HepG2 (cell line): ENCODE measurements around the gene TESK1. TPM values are rescaled to one million over a fixed set of nuclear protein-coding genes. Genes with fewer than 3 reads are reported as not detected.

ENCODE experiments used
- ATAC-seq: fragments of 200-7000 bp; cut with Tn5 transposase; 3 replicates; pipeline ENCODE4 v1.9.1; 2020; ENCODE audit warnings: mild to moderate bottlenecking, moderate library complexity
- BruUV-seq: library from RNA; stranded (reverse); fragments of 400-500 nt; replicated peaks from 2 replicates; lab custom pipeline; 2021; lab: Mats Ljungman, UMichigan
- CTCF ChIA-PET: fragments of 300-600 bp; formaldehyde crosslinking; extraction: SDS; loops from one replicate; lab custom pipeline; 2021; ENCODE audit warnings: low total read pairs, inconsistent platforms, low intra/inter-chr PET ratio; lab: Yijun Ruan, JAX
- POLR2A ChIA-PET: fragments of 350-600 bp; sonication (Branson Sonifier 250); formaldehyde crosslinking; loops from one replicate; lab custom pipeline; 2020; ENCODE audit warnings: antibody characterized with exemption, inconsistent platforms; lab: Yijun Ruan, JAX
- DNase-seq: peaks from one replicate; pipeline ENCODE4 v3.0.0-alpha.2; 2015; ENCODE audit warnings: low spot score
- FAIRE-seq: peaks from 3 replicates; lab custom pipeline; 2011; peaks lifted over from hg19 to GRCh38; lab: Jason Lieb, UNC
- H2AFZ ChIP-seq: one replicate; pipeline ENCODE4 v1.6.1; 2011; ENCODE audit warnings: low read length, inconsistent platforms
- H3K27ac ChIP-seq: fragments of 300-600 bp; 3 replicates; pipeline ENCODE4 v1.8.0; 2011; ENCODE audit warnings: mixed run types, mild to moderate bottlenecking, mixed read lengths, low read length, inconsistent platforms; ENCODE audit not compliant: insufficient read depth; ENCODE audit errors: extremely low read length
- H3K27me3 ChIP-seq, 2 experiments: fragments of 200-600 bp in 1 of 2; 2 replicates in 1 of 2; 3 replicates in 1 of 2; pipeline versions ENCODE4 v1.6.0 to v1.8.0; 2011; ENCODE audit warnings: low read length in 2 of 2, mild to moderate bottlenecking in 2 of 2, moderate library complexity in 2 of 2, inconsistent platforms in 1 of 2; ENCODE audit not compliant: insufficient read depth in 2 of 2, control insufficient read depth in 1 of 2
- H3K36me3 ChIP-seq, 2 experiments: fragments of 200-600 bp in 1 of 2; replicated peaks in 1 of 2; 2 replicates in 1 of 2; 3 replicates in 1 of 2; pipeline versions ENCODE4 v1.5.1 to v1.8.0; 2011; ENCODE audit warnings: low read length in 2 of 2, inconsistent platforms in 1 of 2; ENCODE audit not compliant: insufficient read depth in 2 of 2, control insufficient read depth in 1 of 2
- H3K4me1 ChIP-seq: 2 replicates; pipeline ENCODE4 v1.5.1; 2012; ENCODE audit warnings: low read length, inconsistent platforms; ENCODE audit not compliant: insufficient read depth
- H3K4me2 ChIP-seq: 2 replicates; pipeline ENCODE4 v1.6.0; 2011; ENCODE audit warnings: low read depth, low read length, inconsistent platforms
- H3K4me3 ChIP-seq, 3 experiments: fragments of 200-600 bp in 1 of 3; sonication (generic), shearing (Covaris generic) in 1 of 3; replicated peaks in 1 of 3; 2 replicates each; pipeline ENCODE4 v1.5.1; 2011 to 2016; ENCODE audit warnings: low read length in 3 of 3, inconsistent platforms in 2 of 3, low read depth in 2 of 3, mild to moderate bottlenecking in 2 of 3, control low read depth in 1 of 3, mixed read lengths in 1 of 3; ENCODE audit not compliant: insufficient read depth in 1 of 3
- H3K79me2 ChIP-seq: one replicate; pipeline ENCODE4 v1.6.1; 2011; ENCODE audit warnings: low read length, inconsistent platforms; ENCODE audit not compliant: insufficient read depth
- H3K9ac ChIP-seq: 2 replicates; pipeline ENCODE4 v1.6.0; 2011; ENCODE audit warnings: mild to moderate bottlenecking, low read depth, low read length, inconsistent platforms; ENCODE audit not compliant: insufficient read depth
- H3K9me3 ChIP-seq: 2 replicates; pipeline ENCODE4 v1.5.1; 2012; ENCODE audit warnings: mild to moderate bottlenecking, low read length
- H4K20me1 ChIP-seq: 2 replicates; pipeline ENCODE4 v1.6.0; 2011; ENCODE audit warnings: inconsistent platforms, mild to moderate bottlenecking, low read length, moderate library complexity; ENCODE audit not compliant: insufficient read depth
- AHR ChIP-seq: IDR thresholded peaks from 2 replicates; pipeline ENCODE4 v1.6.1; 2018; ENCODE audit warnings: missing genetic modification reagents, missing compliant biosample characterization
- AKAP8 ChIP-seq: sonication (generic); formaldehyde crosslinking; IDR thresholded peaks from 2 replicates; pipeline ENCODE4 v1.5.1; 2020; ENCODE audit warnings: mild to moderate bottlenecking, missing genetic modification reagents
- ELK4 ChIP-seq: sonication (generic); formaldehyde crosslinking; IDR thresholded peaks from 2 replicates; pipeline ENCODE4 v1.9.0; 2021; ENCODE audit warnings: missing genetic modification reagents, borderline replicate concordance
- HIVEP1 ChIP-seq: sonication (generic); formaldehyde crosslinking; IDR thresholded peaks from 2 replicates; pipeline ENCODE4 v1.4.0; 2020; ENCODE audit warnings: mild to moderate bottlenecking, missing genetic modification reagents
- IKZF4 ChIP-seq: sonication (generic); formaldehyde crosslinking; IDR thresholded peaks from 2 replicates; pipeline ENCODE4 v1.5.1; 2020; ENCODE audit warnings: borderline replicate concordance, mild to moderate bottlenecking, low read depth, missing genetic modification reagents; ENCODE audit errors: not compliant biosample characterization
- MEIS2 ChIP-seq: sonication (generic); formaldehyde crosslinking; IDR thresholded peaks from 2 replicates; pipeline ENCODE4 v1.9.0; 2021; ENCODE audit warnings: mild to moderate bottlenecking, missing genetic modification reagents
- MZF1 ChIP-seq: sonication (generic); formaldehyde crosslinking; IDR thresholded peaks from 2 replicates; pipeline ENCODE4 v1.8.1; 2023; ENCODE audit warnings: mild to moderate bottlenecking, missing genetic modification reagents, borderline replicate concordance
- NR2F1 ChIP-seq, 2 experiments: fragments of 450-650 bp in 1 of 2; formaldehyde crosslinking in 1 of 2; IDR thresholded peaks; 2 replicates each; pipeline versions ENCODE4 v1.5.0 to v1.6.1; 2016 to 2020; ENCODE audit warnings: mild to moderate bottlenecking in 1 of 2, missing compliant biosample characterization in 1 of 2, missing genetic modification reagents in 1 of 2, moderate library complexity in 1 of 2
- PHF5A ChIP-seq: IDR thresholded peaks from one replicate; pipeline ENCODE4 v1.6.1; 2018; ENCODE audit warnings: low read depth, missing genetic modification reagents; ENCODE audit not compliant: unreplicated experiment
- PHF8 ChIP-seq: sonication (generic); formaldehyde crosslinking; IDR thresholded peaks from 2 replicates; pipeline ENCODE4 v1.5.0; 2020; ENCODE audit warnings: missing genetic modification reagents
- REPIN1 ChIP-seq: sonication (generic); formaldehyde crosslinking; IDR thresholded peaks from 2 replicates; pipeline ENCODE4 v1.8.0; 2022; ENCODE audit warnings: missing genetic modification reagents, low read depth, mild to moderate bottlenecking, borderline replicate concordance
- RFX3 ChIP-seq: IDR thresholded peaks from 2 replicates; pipeline ENCODE4 v1.6.1; 2016; ENCODE audit warnings: missing biosample characterization, missing genetic modification reagents
- RXRB ChIP-seq: IDR thresholded peaks from 2 replicates; pipeline ENCODE4 v1.6.1; 2016; ENCODE audit warnings: borderline replicate concordance, missing genetic modification reagents, missing compliant biosample characterization
- SP140L ChIP-seq: sonication (generic); formaldehyde crosslinking; IDR thresholded peaks from 2 replicates; pipeline ENCODE4 v1.4.0; 2020; ENCODE audit warnings: missing genetic modification reagents, borderline replicate concordance
- ZNF367 ChIP-seq: sonication (generic); formaldehyde crosslinking; IDR thresholded peaks from 2 replicates; pipeline ENCODE4 v1.4.0; 2020; ENCODE audit warnings: missing genetic modification reagents, borderline replicate concordance
- ZNF678 ChIP-seq: sonication (generic); formaldehyde crosslinking; IDR thresholded peaks from 2 replicates; pipeline ENCODE4 v1.4.0; 2020; ENCODE audit warnings: mild to moderate bottlenecking, missing genetic modification reagents
- ZNF75D ChIP-seq: sonication (generic); formaldehyde crosslinking; IDR thresholded peaks from 2 replicates; pipeline ENCODE4 v1.8.1; 2023; ENCODE audit warnings: missing genetic modification reagents, mild to moderate bottlenecking, borderline replicate concordance
- ZNF781 ChIP-seq: sonication (generic); formaldehyde crosslinking; IDR thresholded peaks from 2 replicates; pipeline ENCODE4 v1.5.1; 2020; ENCODE audit warnings: borderline replicate concordance, mild to moderate bottlenecking, missing genetic modification reagents; ENCODE audit errors: not compliant biosample characterization
- WGBS: methylation state at CpG from one replicate; pipeline ENCODE4 v1.1.6; 2017; ENCODE audit warnings: low lambda C conversion rate; 5-methylcytosine and 5-hydroxymethylcytosine counted together
- in situ Hi-C: cut with HindIII; loops from 2 replicates; pipeline ENCODE4 v1.10.0; 2017; ENCODE audit warnings: low pct_unique_long_range_greater_than_20kb; ENCODE audit not compliant: extremely low pct_ligation_motif_present
- intact Hi-C: fragments of 100-400 bp; cut with micrococcal nuclease; formaldehyde crosslinking; loops from one replicate; pipeline ENCODE4 v1.10.0; 2022; ENCODE audit not compliant: unreplicated experiment
- polyA plus RNA-seq, 8 experiments: library from polyadenylated mRNA; depleted of rRNA in 3 of 8; stranded (reverse) in 7 of 8; unstranded in 1 of 8; fragments of >200 nt; fragmentation: Illumina TruSeq in 4 of 8; extraction: Trizol in 4 of 8; gene quantifications; 2 replicates each; pipeline versions ENCODE4 v1.2.1 to v1.2.3, GENCODE V29; 2011 to 2016; ENCODE audit warnings: low read depth in 4 of 8, missing spikeins in 1 of 8, mixed read lengths in 1 of 8; ENCODE audit not compliant: insufficient read depth in 1 of 8
- total RNA-seq, 5 experiments: library from RNA; depleted of rRNA; stranded (reverse); fragments of >200 nt; fragmentation: Illumina TruSeq; extraction: Trizol; gene quantifications; 2 replicates each; pipeline ENCODE4 v1.2.3, GENCODE V29; 2016; ENCODE audit warnings: low read depth in 1 of 5

Gene TESK1
- total and polyA plus RNA-seq, 2 of the 13 experiments (the other 11 are each of a cell fraction or from before 2014, with no cell fraction given), result 7.3 to 13.6 TPM

- no peaks in the 10 kb centered on the region for H3K79me2 ChIP-seq
- H3K36me3 ChIP-seq, result no peaks in the 10 kb centered on the region
- H3K4me1 ChIP-seq, result peaks cover 55% of the 10 kb centered on the region
- H3K9ac ChIP-seq, result peak overlapping the region; percentile 60
- no peaks in the 10 kb centered on the region for H3K9me3 ChIP-seq
- DNase-seq (peak; percentile 78), FAIRE-seq (peak; percentile 36), ATAC-seq (peak; percentile 95)
- peak overlapping the region; percentile 79 for H3K4me2 ChIP-seq
- peak overlapping the region; percentile 67 for H3K27ac ChIP-seq
- ChIA-PET CTCF (interaction anchor here (1.4 to 1.9 kb wide), 2 partner anchors 11 to 43 kb away, joined by 4 to 8 read pairs; partner anchors contain the start of genes CCDC107 and RMRP), POLR2A (interaction anchor here (0.7 to 5.4 kb wide), 14 partner anchors 8 to 157 kb away, joined by 3 to 41 read pairs (median 4); partner anchors contain the start of genes ARHGEF39, CCDC107, GBA2 and RGP1)
- peak overlapping the region; percentile 70 to 83 (median 72) for H3K4me3 ChIP-seq
- peak overlapping the region; percentile 48 for H2AFZ ChIP-seq
- in situ Hi-C loops (no loop called here), intact Hi-C loops (loop anchor here (1.0 to 10.0 kb wide), 4 partner anchors 11 to 238 kb away; no protein-coding TSS in a partner anchor)
- 2% methylated on average over 12 of the region's 58 CpGs for WGBS
- no TSS peak for BruUV-seq
- no peaks in the 10 kb centered on the region for H4K20me1 ChIP-seq
- H3K27me3 ChIP-seq, result peaks cover 2 to 22% of the 10 kb centered on the region in 2 experiments; a peak in 3 of 5 replicates
- TF ChIP-seq HIVEP1 (peak; percentile 40; the same call in 1 of the 2 replicates), MZF1 (CRISPR knock-in tag) (no peak), SP140L (CRISPR knock-in tag) (no peak), IKZF4 (no peak), ZNF781 (no peak), AKAP8 (CRISPR knock-in tag) (no peak), ZNF75D (CRISPR knock-in tag) (no peak), RXRB (CRISPR knock-in tag) (no peak), AHR (CRISPR knock-in tag) (0 out of 2 replicates have a peak, but pooled peaks have one; percentile 77), PHF5A (no peak), MEIS2 (peak; percentile 47; the same call in 1 of the 2 replicates), ELK4 (no peak), ZNF367 (no peak), NR2F1 (CRISPR knock-in tag; IDR thresholded peaks at IDR 0.05) (no peak), ZNF678 (CRISPR knock-in tag) (no peak), RFX3 (no peak), REPIN1 (peak; percentile 72; the same call in 1 of the 2 replicates), PHF8 (CRISPR knock-in tag) (peak; percentile 85)
Measured at GRCh38 chr9:35646533-35647265, 41.6 kb downstream of the TESK1 start.
